OCI-LY7 (cell line): ENCODE data around the gene HRH1. TPM values are rescaled to one million over a fixed set of nuclear protein-coding genes. Genes with fewer than 3 reads are reported as not detected.

Source experiments
- BruUV-seq: library from RNA; stranded (reverse); fragments of 400-500 nt; replicated peaks from 2 replicates; lab custom pipeline; 2021; lab: Mats Ljungman, UMichigan
- CTCF ChIA-PET: fragments of 300-600 bp; sonication (Branson Sonifier 250); formaldehyde crosslinking; loops from one replicate; lab custom pipeline; 2022; ENCODE audit warnings: antibody characterized with exemption; ENCODE audit not compliant: unreplicated experiment; lab: Charles Lee
- POLR2A ChIA-PET: fragments of 300-600 bp; sonication (Branson Sonifier 250); formaldehyde crosslinking; loops from one replicate; lab custom pipeline; 2022; ENCODE audit warnings: antibody characterized with exemption; lab: Charles Lee
- DNase-seq: peaks from one replicate; pipeline ENCODE4 v3.0.0-alpha.2; 2015; ENCODE audit warnings: low spot score
- H2AFZ ChIP-seq: fragments of 200-600 bp; sonication (generic), shearing (Covaris generic); 2 replicates; pipeline ENCODE4 v1.6.1; 2014; ENCODE audit warnings: mild to moderate bottlenecking, antibody characterized with exemption, low read length, moderate library complexity
- H3K27ac ChIP-seq: fragments of 200-600 bp; sonication (generic); 2 replicates; pipeline ENCODE4 v1.5.1; 2014; ENCODE audit warnings: mixed run types, low read depth, mild to moderate bottlenecking, moderate library complexity, low read length, inconsistent platforms; ENCODE audit not compliant: poor library complexity, severe bottlenecking
- H3K36me3 ChIP-seq: fragments of 200-600 bp; sonication (generic); 2 replicates; pipeline ENCODE4 v1.6.1; 2014; ENCODE audit warnings: mild to moderate bottlenecking, antibody characterized with exemption, low read length, moderate library complexity, mixed read lengths; ENCODE audit not compliant: insufficient read depth
- H3K4me1 ChIP-seq: fragments of 200-600 bp; sonication (generic); 2 replicates; pipeline ENCODE4 v1.5.1; 2014; ENCODE audit warnings: mild to moderate bottlenecking, low read length; ENCODE audit not compliant: insufficient read depth, poor library complexity, severe bottlenecking
- H3K4me2 ChIP-seq: fragments of 200-600 bp; sonication (generic); 2 replicates; pipeline ENCODE4 v1.6.1; 2014; ENCODE audit warnings: mild to moderate bottlenecking, low read length
- H3K4me3 ChIP-seq: fragments of 200-600 bp; sonication (generic); 2 replicates; pipeline ENCODE4 v1.5.1; 2014; ENCODE audit warnings: mild to moderate bottlenecking, low read depth, low read length; ENCODE audit not compliant: poor library complexity, severe bottlenecking
- H3K79me2 ChIP-seq: fragments of 200-600 bp; sonication (generic); 2 replicates; pipeline ENCODE4 v1.6.1; 2016; ENCODE audit warnings: low read depth, mild to moderate bottlenecking, low read length, moderate library complexity, mixed read lengths; ENCODE audit not compliant: insufficient read depth
- H3K9me2 ChIP-seq: fragments of 200-600 bp; sonication (generic); 2 replicates; pipeline ENCODE4 v1.6.1; 2016; ENCODE audit warnings: mild to moderate bottlenecking, low read length, mixed read lengths; ENCODE audit not compliant: insufficient read depth
- H3K9me3 ChIP-seq: fragments of 200-600 bp; sonication (generic); 2 replicates; pipeline ENCODE4 v1.6.1; 2014; ENCODE audit warnings: mild to moderate bottlenecking, mixed run types, low read length, mixed read lengths
- H4K20me1 ChIP-seq: fragments of 200-600 bp; sonication (generic); 2 replicates; pipeline ENCODE4 v1.6.1; 2014; ENCODE audit warnings: mild to moderate bottlenecking, antibody characterized with exemption, low read length, moderate library complexity, mixed read lengths; ENCODE audit not compliant: insufficient read depth
- EZH2phosphoT487 ChIP-seq: fragments of 200-600 bp; sonication (generic); IDR thresholded peaks from 2 replicates; pipeline ENCODE4 v1.6.1; 2018; ENCODE audit warnings: low read depth, borderline replicate concordance, mild to moderate bottlenecking, mixed run types, antibody characterized with exemption, low read length, moderate library complexity, mixed read lengths
- intact Hi-C: fragments of 100-400 bp; cut with micrococcal nuclease; formaldehyde crosslinking; loops from one replicate; pipeline ENCODE4 v1.10.0; 2022; ENCODE audit not compliant: unreplicated experiment
- total RNA-seq, 2 experiments: library from RNA; depleted of rRNA in 1 of 2; stranded (reverse); fragments of >200 nt in 1 of 2; shearing (Covaris generic) in 1 of 2; gene quantifications; 2 replicates each; pipeline ENCODE4 v1.2.3, GENCODE V29; 2014 to 2022
- TF ChIP-seq, protein P1 (sequence below): fragments of 200-600 bp; sonication (generic); conservative IDR thresholded peaks from 2 replicates; pipeline ENCODE4 v1.5.1; 2014; ENCODE audit warnings: mild to moderate bottlenecking, antibody characterized with exemption, low read length, moderate library complexity, mixed read lengths

The HRH1 gene
- total RNA-seq, 2 experiments from 2014 or later, result not detected

DNA sequence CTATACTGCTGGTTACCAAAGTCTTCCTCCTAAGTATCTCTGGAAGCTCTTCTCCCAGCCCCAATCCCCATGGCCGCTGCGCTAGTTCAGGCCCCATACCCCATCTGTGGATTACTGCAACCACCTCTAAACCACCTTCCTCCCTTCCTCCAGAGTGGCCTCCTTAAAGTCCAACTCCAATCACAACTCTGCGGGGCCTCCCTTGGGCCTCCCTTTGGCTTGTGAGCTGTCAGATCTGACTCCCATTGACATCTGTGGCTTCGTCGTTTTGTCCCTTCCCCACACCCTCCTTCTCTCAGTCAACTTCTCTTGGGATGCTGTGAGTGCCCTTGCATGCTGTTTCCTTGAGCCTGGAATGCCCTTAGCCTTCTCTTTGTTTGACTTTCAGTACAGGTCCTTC, 9.3 kb upstream of the HRH1 start:
- Histone ChIP-seq H3K4me1 (no peaks in the 10 kb centered on the region), H3K9me3 (no peaks in the 10 kb centered on the region), H3K27ac (no peak overlapping the region), H3K36me3 (no peaks in the 10 kb centered on the region), H4K20me1 (no peaks in the 10 kb centered on the region), H3K4me3 (no peak overlapping the region), H2AFZ (no peak overlapping the region), H3K79me2 (no peaks in the 10 kb centered on the region), H3K9me2 (no peaks in the 10 kb centered on the region), H3K4me2 (no peak overlapping the region)
- no TSS peak for BruUV-seq
- ChIA-PET POLR2A (no interaction called here), CTCF (no interaction called here)
- TF ChIP-seq EZH2phosphoT487, result no peak
- TF ChIP-seq, protein P1, sequence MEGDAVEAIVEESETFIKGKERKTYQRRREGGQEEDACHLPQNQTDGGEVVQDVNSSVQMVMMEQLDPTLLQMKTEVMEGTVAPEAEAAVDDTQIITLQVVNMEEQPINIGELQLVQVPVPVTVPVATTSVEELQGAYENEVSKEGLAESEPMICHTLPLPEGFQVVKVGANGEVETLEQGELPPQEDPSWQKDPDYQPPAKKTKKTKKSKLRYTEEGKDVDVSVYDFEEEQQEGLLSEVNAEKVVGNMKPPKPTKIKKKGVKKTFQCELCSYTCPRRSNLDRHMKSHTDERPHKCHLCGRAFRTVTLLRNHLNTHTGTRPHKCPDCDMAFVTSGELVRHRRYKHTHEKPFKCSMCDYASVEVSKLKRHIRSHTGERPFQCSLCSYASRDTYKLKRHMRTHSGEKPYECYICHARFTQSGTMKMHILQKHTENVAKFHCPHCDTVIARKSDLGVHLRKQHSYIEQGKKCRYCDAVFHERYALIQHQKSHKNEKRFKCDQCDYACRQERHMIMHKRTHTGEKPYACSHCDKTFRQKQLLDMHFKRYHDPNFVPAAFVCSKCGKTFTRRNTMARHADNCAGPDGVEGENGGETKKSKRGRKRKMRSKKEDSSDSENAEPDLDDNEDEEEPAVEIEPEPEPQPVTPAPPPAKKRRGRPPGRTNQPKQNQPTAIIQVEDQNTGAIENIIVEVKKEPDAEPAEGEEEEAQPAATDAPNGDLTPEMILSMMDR, result no peak
- intact Hi-C loops, result no loop called here
- DNase-seq, result no peak

DNA sequence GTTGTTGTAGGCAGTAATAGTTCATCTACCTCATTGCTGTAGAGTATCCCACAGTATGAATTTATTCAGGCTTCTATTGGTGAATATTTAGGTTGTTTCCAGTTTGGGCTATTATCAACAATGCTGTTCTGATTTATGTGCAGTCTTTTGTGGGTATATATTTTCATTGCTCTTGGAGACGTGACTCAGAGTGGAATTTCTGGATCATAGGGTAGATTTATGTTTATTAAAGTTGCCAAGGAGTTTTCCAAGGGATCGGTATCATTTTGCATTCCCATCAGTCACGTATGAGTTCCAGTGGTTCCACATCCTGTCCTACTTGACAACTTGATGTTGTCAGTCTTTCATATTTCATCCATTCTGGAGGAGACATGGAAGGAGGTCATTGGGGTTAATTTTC, 8.4 kb upstream of the HRH1 start:
- Histone ChIP-seq H3K9me2 (no peaks in the 10 kb centered on the region), H3K4me3 (no peak overlapping the region), H2AFZ (no peak overlapping the region), H4K20me1 (no peaks in the 10 kb centered on the region), H3K4me1 (no peaks in the 10 kb centered on the region), H3K27ac (no peak overlapping the region), H3K9me3 (no peaks in the 10 kb centered on the region), H3K36me3 (no peaks in the 10 kb centered on the region), H3K79me2 (no peaks in the 10 kb centered on the region), H3K4me2 (no peak overlapping the region)
- ChIA-PET POLR2A (no interaction called here), CTCF (no interaction called here)
- no peak for TF ChIP-seq EZH2phosphoT487
- TF ChIP-seq, protein P1, result no peak
- BruUV-seq, result no TSS peak
- intact Hi-C loops, result no loop called here
- no peak for DNase-seq

DNA sequence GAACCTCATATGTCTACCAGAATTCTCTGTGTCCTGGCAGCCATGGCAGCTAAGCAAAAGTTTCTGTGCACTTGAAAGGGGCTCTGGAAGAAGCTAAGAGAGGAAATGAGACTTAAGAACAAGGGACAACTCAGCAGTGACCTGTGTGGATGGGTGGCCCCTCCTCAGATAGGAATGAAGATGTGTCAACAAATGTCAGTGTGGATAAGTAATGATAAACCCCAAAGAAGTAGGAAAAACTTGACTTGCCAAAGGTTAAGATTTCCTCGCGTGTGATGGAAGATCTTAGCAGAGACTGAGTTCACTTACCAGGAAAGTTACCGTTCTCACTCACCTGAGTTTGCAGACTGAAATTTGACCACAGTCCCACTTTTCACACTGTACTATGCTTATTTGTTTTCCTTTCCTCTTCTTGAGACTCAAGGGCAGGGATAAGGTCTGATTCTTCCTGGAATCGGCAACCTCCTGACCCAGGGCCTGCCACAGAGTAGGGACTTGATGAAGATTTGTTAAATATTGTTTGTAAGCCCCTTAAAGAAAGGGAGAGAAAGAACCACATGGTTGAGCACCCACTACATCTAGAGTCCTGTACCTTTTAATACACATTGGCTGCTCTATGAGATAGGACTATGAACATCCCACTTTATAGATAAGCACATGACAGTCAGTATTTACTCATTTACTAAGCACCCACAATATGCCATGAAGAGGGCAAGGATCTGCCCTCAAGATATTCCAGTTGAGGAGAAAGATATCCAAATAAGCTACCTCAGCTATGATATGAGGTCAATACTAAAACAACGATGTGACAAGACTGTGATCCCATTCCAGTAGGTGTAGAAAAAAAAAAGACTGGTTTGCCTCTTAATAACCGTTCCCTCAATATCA, 7.3 kb upstream of the HRH1 start:
- Histone ChIP-seq H3K9me3 (no peaks in the 10 kb centered on the region), H3K9me2 (no peaks in the 10 kb centered on the region), H4K20me1 (no peaks in the 10 kb centered on the region), H3K4me1 (no peaks in the 10 kb centered on the region), H2AFZ (no peak overlapping the region), H3K4me2 (no peak overlapping the region), H3K36me3 (no peaks in the 10 kb centered on the region), H3K79me2 (no peaks in the 10 kb centered on the region), H3K4me3 (no peak overlapping the region), H3K27ac (no peak overlapping the region)
- TF ChIP-seq, protein P1, result no peak
- no peak for TF ChIP-seq EZH2phosphoT487
- intact Hi-C loops, result no loop called here
- ChIA-PET CTCF (no interaction called here), POLR2A (no interaction called here)
- DNase-seq, result no peak
- no TSS peak for BruUV-seq
